HG02870 (cell line): ENCODE results near the gene EXOC2.

Source experiments
- ATAC-seq: cut with Tn5 transposase; IDR thresholded peaks from one replicate; pipeline ENCODE4 v1.9.1; 2021; ENCODE audit warnings: mild to moderate bottlenecking, moderate library complexity; ENCODE audit not compliant: unreplicated experiment

EXOC2 gene

GRCh38 chr6:474453-475185, 218.3 kb downstream of the EXOC2 start:
- peak; percentile 80 for ATAC-seq

DNA sequence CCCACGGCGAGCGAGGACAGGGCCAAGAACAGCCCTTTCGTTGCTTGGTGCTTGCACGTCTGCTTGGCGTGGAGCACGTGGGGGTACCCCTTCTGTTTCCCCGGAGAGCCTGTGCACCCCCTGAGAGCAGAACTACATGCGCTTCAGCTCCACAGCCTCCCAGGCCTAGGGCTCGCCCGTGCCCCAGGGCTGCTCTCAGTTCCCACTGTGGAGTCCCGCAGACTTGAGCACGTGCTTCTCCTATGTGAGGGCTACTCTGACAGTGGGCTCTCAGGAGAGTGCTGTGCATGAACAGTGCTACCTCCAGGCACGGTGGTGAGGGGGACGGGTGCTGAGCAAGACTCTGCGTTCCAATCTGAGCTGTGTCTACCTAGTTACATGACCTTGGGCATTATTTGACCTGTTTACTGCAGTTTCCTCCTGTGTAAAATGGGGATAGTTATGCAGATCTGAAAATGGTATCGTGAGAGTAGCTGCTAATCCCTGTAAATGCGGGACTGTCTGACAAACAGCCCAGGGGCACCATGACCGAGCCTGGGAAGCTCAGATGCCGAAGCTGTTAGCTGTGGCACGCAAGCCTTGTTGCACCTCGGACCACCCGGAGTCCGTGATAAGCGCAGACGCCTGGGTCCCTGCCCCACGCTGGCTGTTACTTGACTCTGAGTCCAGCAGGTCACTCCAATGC, 219.0 kb downstream of the EXOC2 start:
- no peak for ATAC-seq

- no peak for ATAC-seq
Observed at GRCh38 chr6:473356-473755, 219.6 kb downstream of the EXOC2 start.

- ATAC-seq = no peak
Observed at GRCh38 chr6:470901-471448, 222.0 kb downstream of the EXOC2 start.

DNA sequence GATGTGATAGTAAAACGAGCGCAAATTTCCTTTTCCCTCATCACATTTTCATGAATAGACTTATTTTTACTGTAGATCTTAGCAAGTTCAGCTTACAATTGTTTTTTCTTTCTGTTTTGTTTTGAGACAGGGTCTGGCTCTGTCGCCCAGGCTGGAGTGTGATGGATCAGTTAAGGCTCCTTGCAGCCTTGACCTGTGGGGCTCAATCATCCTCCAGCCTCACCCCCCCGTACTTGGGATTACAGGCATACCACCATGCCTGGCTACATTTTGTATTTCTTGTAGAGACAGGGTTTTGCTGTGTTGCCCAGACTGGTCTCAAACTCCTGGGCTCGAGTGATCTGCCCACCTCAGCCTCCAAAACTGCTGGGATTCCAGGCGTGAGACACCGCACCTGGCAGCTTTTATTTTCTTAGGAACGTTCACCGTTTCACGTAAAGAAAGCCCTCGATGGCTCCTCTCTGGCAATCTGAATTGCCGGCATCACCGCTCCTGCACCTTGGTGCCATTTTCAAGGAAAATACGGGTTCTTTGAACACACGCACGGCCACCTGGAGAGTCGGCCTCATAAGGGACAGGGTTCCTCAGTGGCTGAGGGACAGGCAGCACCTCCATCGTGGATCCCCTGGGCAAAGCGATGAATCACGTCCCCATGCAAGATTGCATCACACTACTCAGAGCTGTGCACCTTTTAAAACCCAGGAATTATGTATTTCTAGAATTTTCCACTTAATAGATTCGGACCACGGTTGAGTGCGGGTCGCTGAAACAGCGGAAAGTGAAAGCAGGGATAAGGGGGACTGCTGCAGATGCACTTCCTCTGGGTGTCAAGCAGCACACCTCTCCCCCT, 222.7 kb downstream of the EXOC2 start:
- ATAC-seq = no peak

- ATAC-seq = no peak
Observed at GRCh38 chr6:467671-468082, 225.3 kb downstream of the EXOC2 start.

DNA sequence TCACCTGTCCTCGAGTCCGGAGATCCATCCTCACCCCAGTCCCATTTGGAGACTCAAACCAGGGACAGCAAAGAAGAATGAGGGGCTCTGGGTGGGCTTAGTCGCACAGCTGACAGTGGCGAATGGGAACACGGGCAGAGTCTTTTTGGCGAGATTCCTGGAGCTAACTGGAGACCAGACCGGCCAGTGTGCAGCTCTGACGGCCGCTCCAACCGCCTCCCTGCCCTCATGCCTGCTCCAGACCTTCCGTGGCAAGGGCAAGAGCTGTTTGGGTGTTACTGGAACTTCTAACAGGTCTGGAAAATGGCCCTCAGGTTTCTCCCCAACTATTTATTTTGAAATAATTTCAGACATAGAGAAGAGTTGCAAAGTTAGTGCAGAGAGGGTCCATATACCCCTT, 225.8 kb downstream of the EXOC2 start:
- no peak for ATAC-seq

DNA sequence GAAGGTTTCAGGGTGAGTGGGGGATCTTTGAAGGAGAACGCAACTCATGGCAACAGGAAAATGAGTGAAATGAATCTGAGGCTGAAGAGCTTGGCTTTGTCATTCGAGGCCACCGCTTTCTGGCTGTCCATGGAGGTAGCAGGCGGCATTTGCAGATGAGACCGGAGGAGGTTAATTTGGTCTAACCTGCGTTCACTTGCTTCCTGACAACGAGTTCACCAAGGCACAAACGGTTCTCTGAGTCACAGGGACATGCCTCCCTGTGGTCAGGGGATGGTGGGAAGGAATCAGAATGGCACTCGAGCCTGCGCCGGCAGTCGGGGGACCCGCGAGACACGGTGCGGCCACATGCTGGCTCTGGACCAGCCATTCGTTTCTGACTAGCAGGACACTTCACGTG, 226.4 kb downstream of the EXOC2 start:
- no peak for ATAC-seq

- no peak for ATAC-seq
Observed at GRCh38 chr6:465531-466348, 227.2 kb downstream of the EXOC2 start.

DNA sequence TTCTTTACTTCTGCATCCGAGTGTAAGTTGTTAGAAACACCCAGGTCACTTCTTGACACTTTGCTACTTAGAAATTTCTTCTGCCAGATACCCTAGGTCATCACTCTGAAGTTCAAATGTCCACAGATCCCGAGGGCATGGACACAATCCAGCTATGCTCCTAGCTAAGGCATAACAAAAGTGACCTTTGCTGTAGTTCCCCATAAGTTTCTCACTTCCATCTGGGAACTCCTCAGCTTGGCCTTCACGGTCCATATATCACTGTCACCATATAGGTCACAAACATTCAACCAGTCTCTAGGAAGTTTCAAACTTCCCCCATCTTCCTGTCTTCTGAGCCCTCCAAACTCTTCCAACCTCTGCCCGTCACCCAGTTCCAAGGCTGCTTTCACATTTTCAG, 236.1 kb downstream of the EXOC2 start:
- ATAC-seq = no peak

- no peak for ATAC-seq
Observed at GRCh38 chr6:456358-456867, 236.5 kb downstream of the EXOC2 start.

- ATAC-seq = no peak
Observed at GRCh38 chr6:455835-456234, 237.1 kb downstream of the EXOC2 start.

- no peak for ATAC-seq
Observed at GRCh38 chr6:455006-455585, 237.8 kb downstream of the EXOC2 start.

- no peak for ATAC-seq
Observed at GRCh38 chr6:454148-454991, 238.6 kb downstream of the EXOC2 start.

DNA sequence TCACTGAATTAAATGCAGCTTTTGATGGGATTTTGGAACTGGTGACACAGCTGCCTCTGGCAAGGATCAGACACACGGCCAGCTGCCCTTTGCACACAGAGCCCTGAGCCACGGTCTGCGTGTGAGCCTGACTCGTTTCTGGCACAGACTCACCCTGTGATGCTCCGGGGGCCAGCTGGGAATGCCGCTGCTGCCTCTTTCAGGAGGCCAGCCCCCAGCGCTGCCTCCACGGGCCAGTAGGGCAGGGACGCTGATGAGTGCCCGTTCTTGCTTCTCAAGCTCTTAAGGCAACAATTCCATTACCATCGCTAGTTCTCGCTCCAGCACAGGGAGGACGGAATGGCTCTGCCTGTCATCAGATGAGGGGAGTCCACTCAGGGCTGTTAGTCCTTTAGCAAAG, 239.8 kb downstream of the EXOC2 start:
- no peak for ATAC-seq

- ATAC-seq = no peak
Observed at GRCh38 chr6:452301-453067, 240.5 kb downstream of the EXOC2 start.

DNA sequence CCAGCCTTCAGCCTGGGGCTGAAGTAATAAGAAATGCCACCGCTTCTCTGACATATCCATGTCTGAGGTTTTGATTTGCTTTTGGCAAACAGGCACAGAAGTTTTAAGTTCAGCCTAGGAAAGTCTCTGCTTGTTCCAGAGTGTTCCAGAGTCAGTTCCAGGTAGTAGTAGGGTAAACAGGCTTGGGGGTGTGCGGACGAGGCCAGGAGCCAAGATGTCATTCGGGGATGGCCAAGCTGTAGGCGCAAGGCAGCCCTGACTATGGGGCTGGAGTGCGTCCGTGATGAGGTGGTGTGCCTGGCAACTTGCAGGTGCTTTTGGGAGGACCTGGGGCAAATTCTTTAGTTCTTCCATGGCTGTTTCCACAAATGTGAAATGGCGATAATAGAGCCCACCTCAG, 241.1 kb downstream of the EXOC2 start:
- ATAC-seq = no peak

DNA sequence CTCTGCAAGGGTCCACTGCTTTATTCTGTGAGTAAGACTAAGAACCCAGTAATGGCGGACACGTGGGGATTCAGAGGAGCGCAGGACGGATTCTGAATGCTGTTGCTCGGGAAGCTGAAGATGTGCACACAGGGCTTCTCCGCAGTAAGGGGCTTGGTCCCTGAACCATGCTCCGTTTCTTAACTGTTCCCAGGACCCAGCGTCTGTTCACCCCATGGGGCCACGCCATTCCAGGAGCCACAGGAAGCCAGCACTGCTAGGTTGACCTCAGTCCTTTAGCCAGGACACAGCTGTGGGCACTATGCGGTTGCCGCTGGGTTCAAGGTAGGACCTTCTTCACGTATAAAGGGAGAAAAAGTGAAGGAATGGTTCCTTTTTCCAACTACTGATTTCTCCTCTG, 241.6 kb downstream of the EXOC2 start:
- ATAC-seq = no peak
